H9 (cell line): ENCODE measurements around the gene E4F1. TPM values are rescaled to one million over a fixed set of nuclear protein-coding genes. Genes with fewer than 3 reads are reported as not detected.

Source experiments
- DNase-seq: peaks from one replicate; pipeline ENCODE4 v3.0.0-alpha.2; 2017
- H2AFZ ChIP-seq: one replicate; pipeline ENCODE4 v1.6.1; 2013; ENCODE audit warnings: mild to moderate bottlenecking, low read length, control low read depth, moderate library complexity
- H2AK5ac ChIP-seq: 2 replicates; pipeline ENCODE4 v1.6.1; 2013; ENCODE audit warnings: low read length, control low read depth, mixed read lengths; ENCODE audit not compliant: insufficient read length
- H2BK120ac ChIP-seq: one replicate; pipeline ENCODE4 v1.6.1; 2013; ENCODE audit warnings: low read depth, mild to moderate bottlenecking, low read length, control low read depth, inconsistent platforms; ENCODE audit not compliant: poor library complexity, severe bottlenecking
- H2BK12ac ChIP-seq: 2 replicates; pipeline ENCODE4 v1.6.1; 2013; ENCODE audit warnings: low read length, control low read depth, mixed read lengths, low read depth; ENCODE audit not compliant: insufficient read length
- H2BK15ac ChIP-seq: 2 replicates; pipeline ENCODE4 v1.6.1; 2013; ENCODE audit warnings: low read depth, low read length, control low read depth
- H2BK20ac ChIP-seq: one replicate; pipeline ENCODE4 v1.6.1; 2013; ENCODE audit warnings: low read depth, mild to moderate bottlenecking, low read length, control low read depth, inconsistent platforms; ENCODE audit not compliant: poor library complexity, severe bottlenecking
- H2BK5ac ChIP-seq: 2 replicates; pipeline ENCODE4 v1.6.1; 2013; ENCODE audit warnings: low read length, control low read depth, mixed read lengths; ENCODE audit not compliant: insufficient read length
- H3K14ac ChIP-seq: 2 replicates; pipeline ENCODE4 v1.6.1; 2013; ENCODE audit warnings: low read length, control low read depth; ENCODE audit not compliant: insufficient read depth
- H3K18ac ChIP-seq: 2 replicates; pipeline ENCODE4 v1.6.1; 2013; ENCODE audit warnings: low read depth, mild to moderate bottlenecking, mixed read lengths, low read length, control low read depth; ENCODE audit not compliant: insufficient read length
- H3K23ac ChIP-seq: 2 replicates; pipeline ENCODE4 v1.6.1; 2013; ENCODE audit warnings: low read length, control low read depth, mixed read lengths, low read depth; ENCODE audit not compliant: insufficient read length
- H3K23me2 ChIP-seq: 2 replicates; pipeline ENCODE4 v1.6.1; 2013; ENCODE audit warnings: low read depth, mild to moderate bottlenecking, mixed read lengths, low read length, control low read depth; ENCODE audit not compliant: insufficient read length, poor library complexity, severe bottlenecking
- H3K27ac ChIP-seq: 2 replicates; pipeline ENCODE4 v1.5.1; 2013; ENCODE audit warnings: low read length, control low read depth, mixed read lengths, low read depth; ENCODE audit not compliant: insufficient read length
- H3K27me3 ChIP-seq: 2 replicates; pipeline ENCODE4 v1.6.1; 2013; ENCODE audit warnings: low read length, control low read depth, inconsistent platforms; ENCODE audit not compliant: insufficient read depth
- H3K4ac ChIP-seq: 2 replicates; pipeline ENCODE4 v1.6.1; 2013; ENCODE audit warnings: low read depth, mild to moderate bottlenecking, control low read depth, inconsistent platforms, low read length, moderate library complexity
- H3K4me1 ChIP-seq: 2 replicates; pipeline ENCODE4 v1.6.1; 2013; ENCODE audit warnings: low read length, control low read depth, inconsistent platforms; ENCODE audit not compliant: insufficient read depth
- H3K4me2 ChIP-seq: 2 replicates; pipeline ENCODE4 v1.6.1; 2013; ENCODE audit warnings: low read length, control low read depth, mixed read lengths; ENCODE audit not compliant: insufficient read length, insufficient read depth
- H3K56ac ChIP-seq: 2 replicates; pipeline ENCODE4 v1.6.1; 2013; ENCODE audit warnings: low read depth, mild to moderate bottlenecking, mixed read lengths, low read length, control low read depth; ENCODE audit not compliant: insufficient read length
- H3K79me1 ChIP-seq: 2 replicates; pipeline ENCODE4 v1.6.1; 2013; ENCODE audit warnings: low read depth, mild to moderate bottlenecking, moderate library complexity, low read length, control low read depth, inconsistent platforms; ENCODE audit not compliant: insufficient read depth, poor library complexity, severe bottlenecking
- H3K79me2 ChIP-seq: 2 replicates; pipeline ENCODE4 v1.6.1; 2013; ENCODE audit warnings: low read length, control low read depth, inconsistent platforms; ENCODE audit not compliant: insufficient read depth
- H3K9ac ChIP-seq: 2 replicates; pipeline ENCODE4 v1.6.1; 2013; ENCODE audit warnings: low read length, control low read depth, mixed read lengths; ENCODE audit not compliant: insufficient read length; ENCODE audit errors: extremely low read depth
- H3K9me3 ChIP-seq: one replicate; pipeline ENCODE4 v1.6.1; 2013; ENCODE audit warnings: low read depth, low read length, inconsistent platforms; ENCODE audit not compliant: control insufficient read depth
- H3T11ph ChIP-seq: one replicate; pipeline ENCODE4 v1.6.1; 2013; ENCODE audit warnings: mild to moderate bottlenecking, low read length, control low read depth, inconsistent platforms
- H4K20me1 ChIP-seq: one replicate; pipeline ENCODE4 v1.6.1; 2013; ENCODE audit not compliant: control insufficient read depth, insufficient read length, insufficient read depth
- H4K5ac ChIP-seq: 2 replicates; pipeline ENCODE4 v1.6.1; 2013; ENCODE audit warnings: low read depth, mild to moderate bottlenecking, mixed read lengths, low read length, control low read depth; ENCODE audit not compliant: insufficient read length
- H4K8ac ChIP-seq: replicated peaks from 2 replicates; pipeline ENCODE4 v1.6.1; 2013; ENCODE audit warnings: low read length, control low read depth, mixed read lengths, low read depth; ENCODE audit not compliant: insufficient read length
- H4K91ac ChIP-seq: 2 replicates; pipeline ENCODE4 v1.6.1; 2013; ENCODE audit warnings: low read depth, mild to moderate bottlenecking, moderate library complexity, mixed read lengths, low read length, control low read depth; ENCODE audit not compliant: insufficient read length
- H3K27ac Mint-ChIP-seq, 3 experiments: 2 replicates in 2 of 3; 3 replicates in 1 of 3; pipeline ENCODE4 v1.8.0; 2020 to 2021; ENCODE audit warnings: mixed read lengths in 3 of 3, mild to moderate bottlenecking in 1 of 3, moderate library complexity in 1 of 3
- H3K27me3 Mint-ChIP-seq: 2 replicates; pipeline ENCODE4 v1.8.0; 2021; ENCODE audit warnings: low read depth, mild to moderate bottlenecking, moderate library complexity, mixed read lengths
- H3K36me3 Mint-ChIP-seq, 3 experiments: 2 replicates in 2 of 3; 3 replicates in 1 of 3; pipeline ENCODE4 v1.8.0; 2020 to 2021; ENCODE audit warnings: low read depth in 3 of 3, mixed read lengths in 3 of 3; ENCODE audit not compliant: insufficient read depth in 1 of 3
- H3K4me1 Mint-ChIP-seq, 2 experiments: 2 replicates each; pipeline ENCODE4 v1.8.0; 2020; ENCODE audit warnings: mixed read lengths in 2 of 2
- H3K4me3 Mint-ChIP-seq, 2 experiments: 2 replicates in 1 of 2; 3 replicates in 1 of 2; pipeline ENCODE4 v1.8.0; 2020 to 2021; ENCODE audit warnings: mild to moderate bottlenecking in 2 of 2, mixed read lengths in 2 of 2, moderate library complexity in 1 of 2
- H3K9me3 Mint-ChIP-seq, 2 experiments: 2 replicates in 1 of 2; 3 replicates in 1 of 2; pipeline ENCODE4 v1.8.0; 2020; ENCODE audit warnings: mild to moderate bottlenecking in 2 of 2, mixed read lengths in 2 of 2, moderate library complexity in 1 of 2
- CTCF ChIP-seq: fragments of 200-600 bp; sonication (generic); conservative IDR thresholded peaks from 3 replicates; pipeline ENCODE4 v1.8.0; 2021; ENCODE audit warnings: antibody characterized with exemption, mild to moderate bottlenecking
- WGBS: extraction: QIAGEN DNeasy Blood & Tissue Kit; methylation state at CpG from one replicate; pipeline ENCODE4 v1.1.7; 2013; ENCODE audit warnings: missing lambda C conversion rate, low lambda C conversion rate, mixed read lengths; ENCODE audit not compliant: insufficient read length; ENCODE audit errors: extremely low coverage; 5-methylcytosine and 5-hydroxymethylcytosine counted together
- total RNA-seq: library from RNA; stranded (reverse); gene quantifications from 2 replicates; pipeline ENCODE4 v1.2.1, GENCODE V29; 2021

E4F1 gene
- total RNA-seq, 1 experiment from 2014 or later, result 35.9 TPM

- Histone ChIP-seq H3K79me2 (no peaks in the 10 kb centered on the region), H3K9me3 (no peaks in the 10 kb centered on the region), H2BK120ac (no peak overlapping the region), H4K5ac (no peak overlapping the region), H3K4me2 (no peak overlapping the region), H2BK20ac (no peak overlapping the region), H4K20me1 (peaks cover 3% of the 10 kb centered on the region), H4K91ac (no peak overlapping the region), H3K9ac (no peak overlapping the region), H3K23ac (no peak overlapping the region), H3K4me1 (no peaks in the 10 kb centered on the region), H3K27ac (no peak overlapping the region), H2BK12ac (no peak overlapping the region), H3K23me2 (no peaks in the 10 kb centered on the region), H3K4ac (no peak overlapping the region), H2AK5ac (no peak overlapping the region), H3K79me1 (no peaks in the 10 kb centered on the region), H3K14ac (no peak overlapping the region), H2BK5ac (no peak overlapping the region), H3K27me3 (no peaks in the 10 kb centered on the region), H3K18ac (no peak overlapping the region), H2AFZ (no peak overlapping the region), H2BK15ac (no peak overlapping the region), H3K56ac (no peak overlapping the region), H4K8ac (no peak overlapping the region), H3T11ph (no peak overlapping the region)
- H3K36me3 Mint-ChIP-seq, result peaks cover 0 to 4% (median 2%) of the 10 kb centered on the region in 3 experiments; a peak in 3 of 7 replicates
- TF ChIP-seq CTCF, result no peak
- no CpG with 5 or more reads among the region's 8 CpGs for WGBS
- H3K27me3 Mint-ChIP-seq, result no peaks in the 10 kb centered on the region; the same call in 1 of the 2 replicates
- DNase-seq, result no peak
- H3K4me1 Mint-ChIP-seq, result peaks cover 0 to 2% of the 10 kb centered on the region in 2 experiments; a peak in 1 of 4 replicates
- H3K4me3 Mint-ChIP-seq, result no peak overlapping the region
- H3K9me3 Mint-ChIP-seq, result no peaks in the 10 kb centered on the region
- H3K27ac Mint-ChIP-seq, result no peak overlapping the region; a peak in 1 of 7 replicates
Observed at GRCh38 chr16:2188395-2188794, 35.0 kb upstream of the E4F1 start.
